Aorta (tissue), 5 donors: Measurements from ENCODE around the gene LARGE2. TPM values are rescaled to one million over a fixed set of nuclear protein-coding genes. Genes with fewer than 3 reads are reported as not detected.

Experiments used
- ATAC-seq: fragments of 200-7000 bp; cut with Tn5 transposase; one replicate; pipeline ENCODE4 v1.9.1; 2022; ENCODE audit warnings: moderate library complexity; ENCODE audit not compliant: low FRiP score
- DNase-seq, 2 donors: peaks; one replicate each; pipeline ENCODE4 v3.0.0-alpha.2; 2020
- H3K27ac ChIP-seq, 2 donors: one replicate each; pipeline ENCODE4 v1.5.1; 2013; ENCODE audit warnings: low read length in 2 of 2, mild to moderate bottlenecking in 2 of 2, moderate library complexity in 2 of 2, control low read depth in 1 of 2, inconsistent platforms in 1 of 2, low read depth in 1 of 2
- H3K27me3 ChIP-seq, 2 donors: one replicate each; pipeline ENCODE4 v1.6.1; 2013; ENCODE audit warnings: control low read depth in 1 of 2, low read length in 1 of 2, mild to moderate bottlenecking in 1 of 2, moderate library complexity in 1 of 2; ENCODE audit not compliant: insufficient read depth in 2 of 2, control insufficient read depth in 1 of 2
- H3K36me3 ChIP-seq, 2 donors: one replicate each; pipeline ENCODE4 v1.6.1; 2013; ENCODE audit warnings: control low read depth in 1 of 2, low read length in 1 of 2, mild to moderate bottlenecking in 1 of 2; ENCODE audit not compliant: insufficient read depth in 2 of 2, control insufficient read depth in 1 of 2
- H3K4me1 ChIP-seq, 2 donors: one replicate each; pipeline ENCODE4 v1.6.1; 2013; ENCODE audit warnings: low read length in 2 of 2, control low read depth in 1 of 2, mild to moderate bottlenecking in 1 of 2, moderate library complexity in 1 of 2; ENCODE audit not compliant: insufficient read depth in 2 of 2, control insufficient read depth in 1 of 2
- H3K4me3 ChIP-seq, 2 donors: one replicate each; pipeline ENCODE4 v1.5.1; 2013; ENCODE audit warnings: low read length in 2 of 2, control low read depth in 1 of 2, mild to moderate bottlenecking in 1 of 2
- H3K9me3 ChIP-seq: one replicate; pipeline ENCODE4 v1.6.1; 2013; ENCODE audit warnings: mild to moderate bottlenecking, low read length; ENCODE audit not compliant: control insufficient read depth
- WGBS, 2 donors: extraction: QIAGEN DNeasy Blood & Tissue Kit; methylation state at CpG; one replicate each; pipeline ENCODE4 v1.1.7; 2013; 5-methylcytosine and 5-hydroxymethylcytosine counted together
- intact Hi-C, 2 donors: fragments of 100-400 bp; cut with DNase I; formaldehyde crosslinking; loops; one replicate each; pipeline versions ENCODE4 v1.14.2 to v1.15.0; 2022
- long read RNA-seq, 2 donors: library from polyadenylated mRNA; unstranded; transcript quantifications; one replicate each; pipeline ENCODE4 v2.0.0, GENCODE V29; 2020 to 2021
- polyA plus RNA-seq, 2 donors: library from polyadenylated mRNA; stranded (reverse); fragments of 200-250 nt; gene quantifications; one replicate each; pipeline ENCODE4 v1.2.3, GENCODE V29; 2013
- total RNA-seq, 2 donors: library from RNA; stranded (reverse); fragmentation: NEBNext Ultra II Directional; extraction: Animal tissue kit (Norgen Biotek cat#: 25700); gene quantifications; one replicate each; pipeline ENCODE4 v1.2.1, GENCODE V29; 2021
- donor health status: healthy with polysubstance abuse.
- donor health status: Bipolar disorder and iron deficiency.
- donor health status: DM: no; HTN: no; CAD: no.
- donor health status: DM: no; HTN: no; CAD: no.
- donor health status: DM: yes; HTN: yes; CAD: no.

Gene LARGE2
- total RNA-seq (under 1 TPM in 1 of 2 donors, not detected in 1; 0.45 TPM), polyA plus RNA-seq (not detected)
- long read RNA-seq, donor 1 = 0 reads
- long read RNA-seq, donor 2 = 0 reads

DNA sequence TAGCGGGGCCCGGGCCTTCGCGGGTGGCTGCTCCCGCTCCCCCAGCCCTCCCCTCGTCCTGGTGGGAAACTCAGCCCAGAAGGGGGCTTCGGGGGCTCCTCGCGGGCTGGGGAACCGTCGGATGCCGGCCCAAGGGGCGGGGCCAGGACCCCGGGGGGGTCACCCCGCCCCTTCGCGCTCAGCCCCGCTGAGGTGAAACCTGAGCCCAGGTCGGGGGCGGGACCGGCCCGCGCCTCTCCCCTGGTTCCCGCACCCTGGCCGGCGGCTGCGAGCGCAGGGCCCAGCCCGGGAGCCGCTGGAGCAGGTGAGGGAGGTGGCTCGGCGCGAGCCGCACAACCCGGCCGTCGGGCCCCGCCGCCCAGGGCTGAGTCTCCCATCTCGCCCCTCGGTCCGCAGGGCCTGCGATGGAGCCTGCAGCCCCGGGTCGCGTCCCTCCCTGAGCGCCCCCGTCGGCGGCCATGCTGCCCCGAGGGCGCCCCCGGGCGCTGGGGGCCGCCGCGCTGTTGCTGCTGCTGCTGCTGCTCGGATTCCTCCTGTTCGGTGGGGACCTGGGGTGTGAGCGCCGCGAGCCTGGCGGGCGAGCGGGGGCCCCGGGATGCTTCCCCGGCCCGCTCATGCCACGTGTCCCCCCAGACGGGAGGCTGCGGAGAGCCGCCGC, at the start of gene LARGE2:
TSS of gene LARGE2 (plus strand) at position 232 of the 658 bp plus-strand sequence. CDS start at position 459, 227 bp downstream.
- ATAC-seq (no peak), DNase-seq (peak in 1 of 2 donors; percentile 63)
- 1% methylated on average over 52 to 73 of the region's 73 CpGs for WGBS, 2 donors
- Histone ChIP-seq H3K4me1 (no peaks in the 10 kb centered on the region), H3K27me3 (no peaks in the 10 kb centered on the region), H3K27ac (no peak within 1 kb of the TSS), H3K36me3 (no peaks in the 10 kb centered on the region), H3K9me3 (no peaks in the 10 kb centered on the region), H3K4me3 (peak within 1 kb of the TSS; percentile 4 to 7)
- intact Hi-C loops = no loop called here

DNA sequence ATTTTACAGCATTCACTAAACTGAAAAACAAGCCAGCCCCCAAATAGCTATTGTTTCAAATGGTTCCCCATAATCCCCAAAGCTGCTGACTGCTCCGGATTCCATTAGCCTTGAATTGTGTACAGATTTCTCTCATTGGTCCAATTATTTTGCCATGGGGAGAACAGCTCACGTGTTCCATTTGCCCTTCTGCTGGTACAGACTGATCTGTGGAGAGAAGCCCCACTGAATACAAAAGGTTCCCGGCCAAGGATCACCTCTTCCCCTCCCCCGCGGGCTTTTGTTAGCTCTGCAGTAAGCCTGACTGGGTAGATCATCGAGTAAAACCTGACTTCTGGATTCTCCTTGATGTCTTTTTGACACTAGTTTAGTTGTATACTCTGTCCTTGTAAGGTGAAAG, 46.1 kb upstream of the LARGE2 start:
- no peaks in the 10 kb centered on the region for H3K9me3 ChIP-seq
- DNase-seq (no peak), ATAC-seq (no peak)
- H3K4me3 ChIP-seq = no peak overlapping the region
- H3K4me1 ChIP-seq = no peaks in the 10 kb centered on the region
- no peaks in the 10 kb centered on the region for H3K27me3 ChIP-seq
- intact Hi-C loops = no loop called here
- WGBS, 2 donors = 61 to 62% methylated on average over 6 of the region's 6 CpGs
- H3K36me3 ChIP-seq = peaks cover 0 to 16% of the 10 kb centered on the region in 2 donors
- H3K27ac ChIP-seq = no peak overlapping the region

DNA sequence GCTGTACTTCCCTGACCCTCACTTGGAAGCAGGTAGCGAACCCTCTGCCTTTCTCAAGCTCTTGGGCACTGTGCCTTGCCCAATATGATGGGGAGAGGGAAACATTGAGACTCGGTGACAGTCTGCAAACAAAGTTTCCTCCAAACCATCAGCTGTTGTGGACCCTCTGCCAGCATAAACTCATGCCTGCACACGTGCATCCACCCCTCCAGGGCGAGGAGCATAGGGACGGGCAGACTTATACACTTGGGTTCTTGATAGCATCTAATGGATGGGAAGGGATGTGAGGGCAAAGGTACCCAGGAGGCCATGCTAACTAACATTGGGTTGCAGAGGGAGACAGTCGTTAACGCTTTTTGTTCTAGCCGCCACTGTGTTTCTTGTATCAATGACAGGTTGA, 45.2 kb upstream of the LARGE2 start:
- Histone ChIP-seq H3K27ac (no peak overlapping the region), H3K27me3 (no peaks in the 10 kb centered on the region), H3K4me1 (no peaks in the 10 kb centered on the region), H3K9me3 (no peaks in the 10 kb centered on the region), H3K36me3 (peaks cover 0 to 11% of the 10 kb centered on the region in 2 donors), H3K4me3 (no peak overlapping the region)
- no peak for ATAC-seq
- intact Hi-C loops = no loop called here
- whole genome bisulfite sequencing, 2 donors = 65 to 66% methylated on average over 8 of the region's 8 CpGs
- no peak for DNase-seq

DNA sequence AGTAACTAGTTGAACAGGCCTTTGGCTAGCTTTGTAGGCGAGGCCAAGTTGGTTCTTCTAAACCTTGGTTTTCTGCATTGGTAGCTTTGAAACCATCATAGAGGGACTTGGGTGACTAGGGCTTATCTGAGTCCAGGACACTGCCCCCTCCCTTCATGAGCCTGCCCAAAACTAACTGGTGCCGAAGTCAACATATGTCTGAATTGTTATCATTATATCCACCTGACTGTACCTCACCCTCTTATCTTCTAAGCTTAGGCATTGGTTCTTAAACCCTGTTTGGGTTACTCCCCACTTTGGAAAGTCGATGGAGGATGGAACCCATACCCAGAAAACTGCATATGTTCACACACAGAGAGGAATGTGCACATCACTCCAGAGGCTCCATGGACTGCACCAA, 44.6 kb upstream of the LARGE2 start:
- intact Hi-C loops = no loop called here
- Histone ChIP-seq H3K4me3 (no peak overlapping the region), H3K4me1 (no peaks in the 10 kb centered on the region), H3K36me3 (peaks cover 0 to 11% of the 10 kb centered on the region in 2 donors), H3K27ac (no peak overlapping the region), H3K27me3 (no peaks in the 10 kb centered on the region), H3K9me3 (no peaks in the 10 kb centered on the region)
- DNase-seq (no peak), ATAC-seq (no peak)
- WGBS, 2 donors = 93 to 95% methylated on average over 3 of the region's 3 CpGs

DNA sequence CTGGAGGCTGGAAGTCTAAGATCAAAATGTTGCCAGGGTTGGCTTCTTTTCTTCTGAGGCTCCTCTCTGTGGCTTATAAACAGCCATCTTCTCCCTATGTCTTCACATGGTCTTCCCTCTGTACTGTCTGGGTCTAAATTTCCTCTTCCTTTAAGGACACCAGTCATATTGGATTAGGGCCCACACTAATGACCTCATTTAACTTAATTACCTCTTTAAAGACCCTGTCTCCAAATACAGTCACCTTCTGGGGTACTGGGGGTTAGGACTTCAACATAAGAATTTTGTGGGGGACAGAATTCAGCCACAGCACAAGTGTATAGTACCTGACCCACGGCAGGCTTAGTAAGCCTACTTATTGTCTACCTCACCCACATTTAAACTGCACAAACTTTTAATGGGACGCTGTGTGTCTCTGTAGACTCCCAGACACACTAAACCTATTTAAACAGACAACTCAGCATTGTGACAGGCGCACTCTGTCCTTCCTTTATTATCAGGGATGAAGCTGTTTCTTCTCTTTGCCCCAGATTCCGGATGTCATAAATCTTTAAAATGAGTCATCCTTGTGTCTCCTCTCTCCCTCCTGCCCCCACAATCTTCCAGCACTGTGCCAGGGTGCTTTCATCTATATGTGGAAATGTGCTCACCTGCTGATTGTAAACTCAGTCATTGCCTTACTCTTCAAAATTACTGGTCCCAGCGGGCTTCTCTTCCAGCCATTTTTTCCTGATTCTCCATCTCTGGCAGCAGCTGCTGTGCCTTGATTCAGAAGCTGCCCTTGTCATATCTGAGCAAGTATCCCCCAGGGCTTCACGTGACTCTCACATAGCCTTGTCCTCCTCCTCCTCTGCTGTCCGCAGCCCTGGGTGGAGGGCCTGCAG, 42.4 kb upstream of the LARGE2 start:
- no peak for DNase-seq
- no peak overlapping the region for H3K4me3 ChIP-seq
- no peaks in the 10 kb centered on the region for H3K9me3 ChIP-seq
- ATAC-seq = no peak
- H3K4me1 ChIP-seq = no peaks in the 10 kb centered on the region
- 81 to 86% methylated on average over 7 of the region's 7 CpGs for WGBS, 2 donors
- no peaks in the 10 kb centered on the region for H3K27me3 ChIP-seq
- H3K27ac ChIP-seq = no peak overlapping the region
- intact Hi-C loops = no loop called here
- H3K36me3 ChIP-seq = peaks cover 0 to 10% of the 10 kb centered on the region in 2 donors

DNA sequence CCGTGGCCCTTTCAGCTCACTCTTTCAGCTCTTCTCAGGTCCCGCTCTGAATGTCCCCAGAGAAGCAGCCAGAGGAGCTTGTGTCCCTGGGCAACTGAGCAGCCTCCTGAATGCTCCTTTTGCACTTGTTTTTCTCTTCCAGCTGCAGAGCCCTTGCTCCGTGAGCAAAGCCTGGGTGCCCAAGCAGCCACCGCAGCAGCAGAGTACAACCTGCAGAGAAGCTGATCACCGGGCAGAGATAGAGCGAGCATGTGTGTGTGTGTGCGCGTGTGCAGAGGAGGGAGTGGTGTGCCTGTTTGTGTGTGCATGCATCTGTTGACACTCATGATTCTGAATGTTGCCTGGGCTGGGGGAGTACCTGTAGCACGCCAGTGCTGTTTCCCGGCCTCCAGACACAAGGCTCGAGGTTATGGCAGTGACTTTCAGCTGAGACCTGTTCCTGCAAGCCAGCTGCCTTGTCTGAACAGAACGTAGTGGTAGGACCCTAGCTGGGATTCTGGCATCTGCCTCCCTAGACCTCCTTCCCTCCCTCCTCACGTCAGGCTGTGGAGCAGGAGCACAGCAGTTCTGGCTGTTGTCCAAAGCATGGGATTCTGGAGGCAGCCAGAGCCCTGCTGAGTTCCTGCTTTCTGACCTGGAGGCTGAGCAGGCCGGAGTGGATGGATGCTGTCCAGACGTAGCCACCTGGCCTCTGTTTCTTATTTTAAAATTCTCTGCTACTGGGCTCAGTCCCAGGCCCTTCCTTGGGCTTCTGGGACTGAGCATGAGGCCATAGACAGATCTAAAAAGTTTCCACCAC, 41.5 kb upstream of the LARGE2 start:
- peaks cover 0 to 7% of the 10 kb centered on the region in 2 donors for H3K36me3 ChIP-seq
- no peak for ATAC-seq

DNA sequence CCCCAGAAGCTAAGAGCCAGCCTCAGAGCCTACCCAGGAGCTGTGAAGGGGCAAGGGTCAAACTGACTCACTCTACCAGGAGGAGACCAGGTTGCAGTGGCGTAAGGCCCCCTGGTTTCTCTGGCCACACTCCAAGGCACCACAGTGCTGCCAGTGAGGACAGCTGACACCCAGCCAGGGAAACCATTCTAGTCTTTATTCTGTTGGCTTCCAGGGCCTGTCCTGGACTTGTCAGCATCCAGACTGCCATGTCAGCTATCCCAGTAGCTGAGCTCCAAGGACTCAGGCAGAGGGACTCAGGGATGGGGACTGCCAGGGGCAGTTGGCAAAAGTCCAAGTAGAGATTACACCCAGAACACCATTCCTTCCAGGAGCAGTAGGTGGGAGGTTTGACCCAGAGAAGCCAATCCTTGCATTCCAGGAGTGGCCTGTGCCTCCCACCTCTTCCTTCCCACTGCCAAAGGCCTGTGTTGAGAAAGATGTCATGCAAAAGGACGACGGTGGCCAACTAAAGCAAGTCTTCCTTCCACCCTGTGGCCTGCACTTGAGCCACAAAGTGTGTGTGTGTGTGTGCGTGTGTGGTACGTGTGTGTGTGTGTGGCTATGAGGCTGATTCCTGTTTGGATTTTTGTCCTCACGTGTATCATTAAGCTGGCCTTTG, 40.6 kb upstream of the LARGE2 start:
- Histone ChIP-seq H3K27ac (no peak overlapping the region), H3K27me3 (no peaks in the 10 kb centered on the region), H3K9me3 (no peaks in the 10 kb centered on the region), H3K4me1 (peaks cover 0 to 2% of the 10 kb centered on the region in 2 donors), H3K4me3 (no peak overlapping the region), H3K36me3 (peaks cover 0 to 7% of the 10 kb centered on the region in 2 donors)
- no peak for DNase-seq
- WGBS, 2 donors = 74 to 77% methylated on average over 6 of the region's 6 CpGs
- intact Hi-C loops = no loop called here
- no peak for ATAC-seq

More for the DNA sequence above, 41.5 kb upstream of the LARGE2 start:
- Histone ChIP-seq H3K4me1 (peaks cover 0 to 2% of the 10 kb centered on the region in 2 donors), H3K27me3 (no peaks in the 10 kb centered on the region), H3K4me3 (no peak overlapping the region), H3K9me3 (no peaks in the 10 kb centered on the region), H3K27ac (no peak overlapping the region)
- 79 to 83% methylated on average over 15 of the region's 15 CpGs for WGBS, 2 donors
- no peak for DNase-seq
- intact Hi-C loops = no loop called here

DNA sequence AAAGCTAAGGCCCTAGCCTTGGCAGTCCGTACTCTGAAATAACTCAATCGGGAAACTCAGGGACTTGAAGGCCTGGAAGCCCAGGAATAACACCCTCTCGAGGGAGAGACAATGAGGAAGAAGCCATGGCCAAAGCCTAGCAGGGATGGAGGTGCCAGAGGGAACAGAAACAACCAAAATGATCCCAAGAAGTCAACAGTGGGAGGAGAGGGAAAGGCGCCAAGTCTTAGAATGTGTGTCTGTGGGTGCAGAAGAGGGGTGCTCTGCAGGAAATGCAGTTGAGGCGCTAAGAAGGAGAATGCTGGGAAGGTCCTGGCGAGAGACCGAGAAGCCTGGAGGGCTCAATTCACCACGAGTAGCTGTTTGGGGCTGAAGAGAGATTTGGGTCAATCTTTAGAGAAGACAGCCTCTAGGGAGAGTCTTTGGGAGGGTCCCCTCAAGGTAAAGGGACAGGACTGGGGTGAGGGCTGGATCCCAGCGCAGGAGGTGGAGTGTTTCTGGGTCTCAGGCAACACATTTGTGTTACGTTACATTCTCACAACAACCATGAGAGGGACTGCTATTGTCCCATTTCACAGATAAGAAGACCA, 37.8 kb upstream of the LARGE2 start:
- Histone ChIP-seq H3K9me3 (no peaks in the 10 kb centered on the region), H3K27me3 (no peaks in the 10 kb centered on the region), H3K4me3 (no peak overlapping the region), H3K27ac (no peak overlapping the region), H3K36me3 (no peaks in the 10 kb centered on the region), H3K4me1 (peaks cover 0 to 2% of the 10 kb centered on the region in 2 donors)
- DNase-seq (no peak), ATAC-seq (no peak)
- intact Hi-C loops = no loop called here
- 84 to 85% methylated on average over 10 of the region's 10 CpGs for WGBS, 2 donors
